OCI-LY7 (cell line): ENCODE measurements around the gene DDIT4L. TPM values are rescaled to one million over a fixed set of nuclear protein-coding genes. Genes with fewer than 3 reads are reported as not detected.

ENCODE experiments used
- BruUV-seq: library from RNA; stranded (reverse); fragments of 400-500 nt; replicated peaks from 2 replicates; lab custom pipeline; 2021; lab: Mats Ljungman, UMichigan
- CTCF ChIA-PET: fragments of 300-600 bp; sonication (Branson Sonifier 250); formaldehyde crosslinking; loops from one replicate; lab custom pipeline; 2022; ENCODE audit warnings: antibody characterized with exemption; ENCODE audit not compliant: unreplicated experiment; lab: Charles Lee
- POLR2A ChIA-PET: fragments of 300-600 bp; sonication (Branson Sonifier 250); formaldehyde crosslinking; loops from one replicate; lab custom pipeline; 2022; ENCODE audit warnings: antibody characterized with exemption; lab: Charles Lee
- DNase-seq: peaks from one replicate; pipeline ENCODE4 v3.0.0-alpha.2; 2015; ENCODE audit warnings: low spot score
- H2AFZ ChIP-seq: fragments of 200-600 bp; sonication (generic), shearing (Covaris generic); 2 replicates; pipeline ENCODE4 v1.6.1; 2014; ENCODE audit warnings: mild to moderate bottlenecking, antibody characterized with exemption, low read length, moderate library complexity
- H3K27ac ChIP-seq: fragments of 200-600 bp; sonication (generic); 2 replicates; pipeline ENCODE4 v1.5.1; 2014; ENCODE audit warnings: mixed run types, low read depth, mild to moderate bottlenecking, moderate library complexity, low read length, inconsistent platforms; ENCODE audit not compliant: poor library complexity, severe bottlenecking
- H3K36me3 ChIP-seq: fragments of 200-600 bp; sonication (generic); 2 replicates; pipeline ENCODE4 v1.6.1; 2014; ENCODE audit warnings: mild to moderate bottlenecking, antibody characterized with exemption, low read length, moderate library complexity, mixed read lengths; ENCODE audit not compliant: insufficient read depth
- H3K4me1 ChIP-seq: fragments of 200-600 bp; sonication (generic); 2 replicates; pipeline ENCODE4 v1.5.1; 2014; ENCODE audit warnings: mild to moderate bottlenecking, low read length; ENCODE audit not compliant: insufficient read depth, poor library complexity, severe bottlenecking
- H3K4me2 ChIP-seq: fragments of 200-600 bp; sonication (generic); 2 replicates; pipeline ENCODE4 v1.6.1; 2014; ENCODE audit warnings: mild to moderate bottlenecking, low read length
- H3K4me3 ChIP-seq: fragments of 200-600 bp; sonication (generic); 2 replicates; pipeline ENCODE4 v1.5.1; 2014; ENCODE audit warnings: mild to moderate bottlenecking, low read depth, low read length; ENCODE audit not compliant: poor library complexity, severe bottlenecking
- H3K79me2 ChIP-seq: fragments of 200-600 bp; sonication (generic); 2 replicates; pipeline ENCODE4 v1.6.1; 2016; ENCODE audit warnings: low read depth, mild to moderate bottlenecking, low read length, moderate library complexity, mixed read lengths; ENCODE audit not compliant: insufficient read depth
- H3K9me2 ChIP-seq: fragments of 200-600 bp; sonication (generic); 2 replicates; pipeline ENCODE4 v1.6.1; 2016; ENCODE audit warnings: mild to moderate bottlenecking, low read length, mixed read lengths; ENCODE audit not compliant: insufficient read depth
- H3K9me3 ChIP-seq: fragments of 200-600 bp; sonication (generic); 2 replicates; pipeline ENCODE4 v1.6.1; 2014; ENCODE audit warnings: mild to moderate bottlenecking, mixed run types, low read length, mixed read lengths
- H4K20me1 ChIP-seq: fragments of 200-600 bp; sonication (generic); 2 replicates; pipeline ENCODE4 v1.6.1; 2014; ENCODE audit warnings: mild to moderate bottlenecking, antibody characterized with exemption, low read length, moderate library complexity, mixed read lengths; ENCODE audit not compliant: insufficient read depth
- EZH2phosphoT487 ChIP-seq: fragments of 200-600 bp; sonication (generic); IDR thresholded peaks from 2 replicates; pipeline ENCODE4 v1.6.1; 2018; ENCODE audit warnings: low read depth, borderline replicate concordance, mild to moderate bottlenecking, mixed run types, antibody characterized with exemption, low read length, moderate library complexity, mixed read lengths
- intact Hi-C: fragments of 100-400 bp; cut with micrococcal nuclease; formaldehyde crosslinking; loops from one replicate; pipeline ENCODE4 v1.10.0; 2022; ENCODE audit not compliant: unreplicated experiment
- total RNA-seq, 2 experiments: library from RNA; depleted of rRNA in 1 of 2; stranded (reverse); fragments of >200 nt in 1 of 2; shearing (Covaris generic) in 1 of 2; gene quantifications; 2 replicates each; pipeline ENCODE4 v1.2.3, GENCODE V29; 2014 to 2022
- TF ChIP-seq, protein P1 (sequence below): fragments of 200-600 bp; sonication (generic); conservative IDR thresholded peaks from 2 replicates; pipeline ENCODE4 v1.5.1; 2014; ENCODE audit warnings: mild to moderate bottlenecking, antibody characterized with exemption, low read length, moderate library complexity, mixed read lengths

The DDIT4L gene
- total RNA-seq, 2 experiments from 2014 or later: 0.06 TPM; not detected in 1

DNA sequence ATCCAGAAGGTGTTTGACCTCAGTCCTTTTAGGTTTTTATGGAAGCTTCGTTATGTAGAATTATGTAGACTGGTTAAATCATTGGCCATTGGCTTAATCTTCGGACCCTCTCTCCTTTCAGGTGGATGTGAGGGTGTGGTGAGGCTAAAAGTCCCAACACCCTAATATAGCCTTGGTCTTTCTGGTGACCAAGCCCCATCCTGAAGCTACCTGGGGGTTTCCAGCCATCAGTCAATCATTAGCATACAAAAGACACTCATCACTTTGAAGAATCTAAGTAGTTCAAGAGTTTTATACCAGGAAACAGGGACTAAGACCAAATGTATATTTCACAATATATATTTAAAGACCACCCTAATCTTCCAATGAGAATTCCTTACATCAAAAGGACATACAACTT, 5.5 kb downstream of the DDIT4L start:
- H3K36me3 ChIP-seq: no peaks in the 10 kb centered on the region
- H3K79me2 ChIP-seq: no peaks in the 10 kb centered on the region
- H3K9me2 ChIP-seq: no peaks in the 10 kb centered on the region
- no peak for DNase-seq
- no TSS peak for BruUV-seq
- TF ChIP-seq EZH2phosphoT487: no peak
- TF ChIP-seq, protein P1, sequence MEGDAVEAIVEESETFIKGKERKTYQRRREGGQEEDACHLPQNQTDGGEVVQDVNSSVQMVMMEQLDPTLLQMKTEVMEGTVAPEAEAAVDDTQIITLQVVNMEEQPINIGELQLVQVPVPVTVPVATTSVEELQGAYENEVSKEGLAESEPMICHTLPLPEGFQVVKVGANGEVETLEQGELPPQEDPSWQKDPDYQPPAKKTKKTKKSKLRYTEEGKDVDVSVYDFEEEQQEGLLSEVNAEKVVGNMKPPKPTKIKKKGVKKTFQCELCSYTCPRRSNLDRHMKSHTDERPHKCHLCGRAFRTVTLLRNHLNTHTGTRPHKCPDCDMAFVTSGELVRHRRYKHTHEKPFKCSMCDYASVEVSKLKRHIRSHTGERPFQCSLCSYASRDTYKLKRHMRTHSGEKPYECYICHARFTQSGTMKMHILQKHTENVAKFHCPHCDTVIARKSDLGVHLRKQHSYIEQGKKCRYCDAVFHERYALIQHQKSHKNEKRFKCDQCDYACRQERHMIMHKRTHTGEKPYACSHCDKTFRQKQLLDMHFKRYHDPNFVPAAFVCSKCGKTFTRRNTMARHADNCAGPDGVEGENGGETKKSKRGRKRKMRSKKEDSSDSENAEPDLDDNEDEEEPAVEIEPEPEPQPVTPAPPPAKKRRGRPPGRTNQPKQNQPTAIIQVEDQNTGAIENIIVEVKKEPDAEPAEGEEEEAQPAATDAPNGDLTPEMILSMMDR: no peak
- H3K9me3 ChIP-seq: no peaks in the 10 kb centered on the region
- intact Hi-C loops: no loop called here
- ChIA-PET POLR2A (interaction anchor here (0.6 kb wide), 1 partner anchor 124 kb away, joined by 5 read pairs; no protein-coding TSS in a partner anchor), CTCF (no interaction called here)
- no peak overlapping the region for H3K4me3 ChIP-seq
- no peaks in the 10 kb centered on the region for H3K4me1 ChIP-seq
- no peak overlapping the region for H2AFZ ChIP-seq
- H3K4me2 ChIP-seq: no peak overlapping the region
- H4K20me1 ChIP-seq: no peaks in the 10 kb centered on the region
- no peak overlapping the region for H3K27ac ChIP-seq

DNA sequence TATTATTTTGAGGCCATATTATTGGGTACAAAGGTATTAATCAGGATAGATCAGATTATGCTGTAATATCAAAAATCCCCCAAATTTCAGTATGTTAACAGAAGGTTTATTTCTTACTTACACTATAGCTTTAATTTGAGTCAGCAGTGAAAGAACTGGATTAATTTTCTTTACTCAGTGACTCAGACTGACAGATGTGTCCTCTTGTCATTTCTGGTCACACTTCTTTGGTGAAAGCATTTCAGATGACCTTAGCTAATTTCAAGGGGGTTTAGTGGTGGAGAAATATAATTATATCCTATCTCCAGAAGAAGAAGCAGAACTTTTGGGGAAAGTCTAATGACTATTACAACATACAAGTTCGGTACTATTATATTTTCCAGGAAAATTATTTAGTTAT, 12.4 kb downstream of the DDIT4L start:
- intact Hi-C loops: no loop called here
- H3K9me2 ChIP-seq: no peaks in the 10 kb centered on the region
- no peaks in the 10 kb centered on the region for H3K79me2 ChIP-seq
- H3K4me1 ChIP-seq: no peaks in the 10 kb centered on the region
- no peaks in the 10 kb centered on the region for H4K20me1 ChIP-seq
- no peak overlapping the region for H3K27ac ChIP-seq
- ChIA-PET POLR2A (no interaction called here), CTCF (no interaction called here)
- H3K9me3 ChIP-seq: no peaks in the 10 kb centered on the region
- H3K36me3 ChIP-seq: no peaks in the 10 kb centered on the region
- TF ChIP-seq EZH2phosphoT487: no peak
- TF ChIP-seq, protein P1: no peak
- DNase-seq: no peak
- no peak overlapping the region for H2AFZ ChIP-seq
- no peak overlapping the region for H3K4me2 ChIP-seq
- no peak overlapping the region for H3K4me3 ChIP-seq
- BruUV-seq: no TSS peak

DNA sequence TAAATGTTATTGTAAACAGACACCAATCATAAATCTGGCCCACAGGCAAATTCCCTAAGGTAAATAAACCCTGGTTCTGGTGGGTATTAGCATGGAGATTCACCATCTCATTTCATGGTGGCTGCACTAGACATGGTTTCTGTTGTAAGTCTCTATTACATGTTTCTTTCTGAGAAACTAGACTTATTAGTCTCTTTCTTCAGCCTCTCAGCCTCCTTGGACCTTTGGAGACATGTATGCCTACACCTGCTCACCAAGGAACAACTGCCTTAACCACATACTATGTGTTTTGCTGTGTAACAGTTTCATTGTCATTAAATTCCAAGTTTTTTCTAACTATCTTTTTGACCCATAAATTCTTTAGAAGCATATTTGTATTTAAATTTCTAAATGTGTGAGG, 13.1 kb downstream of the DDIT4L start:
- POLR2A ChIA-PET: no interaction called here
- CTCF ChIA-PET: no interaction called here

More for the DNA sequence above, 13.1 kb downstream of the DDIT4L start:
- no peaks in the 10 kb centered on the region for H3K36me3 ChIP-seq
- no peak overlapping the region for H3K4me3 ChIP-seq
- no peak overlapping the region for H2AFZ ChIP-seq
- no peaks in the 10 kb centered on the region for H3K4me1 ChIP-seq
- no TSS peak for BruUV-seq
- H3K9me3 ChIP-seq: no peaks in the 10 kb centered on the region
- DNase-seq: no peak
- H3K9me2 ChIP-seq: no peaks in the 10 kb centered on the region
- intact Hi-C loops: no loop called here
- no peak overlapping the region for H3K4me2 ChIP-seq
- TF ChIP-seq EZH2phosphoT487: no peak
- TF ChIP-seq, protein P1: no peak
- no peaks in the 10 kb centered on the region for H3K79me2 ChIP-seq
- H4K20me1 ChIP-seq: no peaks in the 10 kb centered on the region
- H3K27ac ChIP-seq: no peak overlapping the region
